PC-3 (cell line): Measurements from ENCODE around the gene H6PD. TPM values are rescaled to one million over a fixed set of nuclear protein-coding genes. Genes with fewer than 3 reads are reported as not detected.

ENCODE experiments used
- ATAC-seq: fragments of 200-7000 bp; cut with Tn5 transposase; 2 replicates; pipeline ENCODE4 v1.9.1; 2020; ENCODE audit warnings: mild to moderate bottlenecking, moderate library complexity
- BruUV-seq: library from RNA; stranded (reverse); fragments of 400-500 nt; replicated peaks from 2 replicates; lab custom pipeline; 2021; lab: Mats Ljungman, UMichigan
- CTCF ChIA-PET: fragments of 300-600 bp; sonication (Branson Sonifier 250); formaldehyde crosslinking; loops from one replicate; lab custom pipeline; 2022; ENCODE audit warnings: antibody characterized with exemption; lab: Charles Lee
- POLR2A ChIA-PET: fragments of 300-600 bp; sonication (Branson Sonifier 250); formaldehyde crosslinking; loops from one replicate; lab custom pipeline; 2022; ENCODE audit warnings: antibody characterized with exemption; ENCODE audit not compliant: unreplicated experiment; lab: Charles Lee
- DNase-seq: peaks from one replicate; pipeline ENCODE4 v3.0.0-alpha.2; 2015
- H2AFZ ChIP-seq: fragments of 300-600 bp; sonication (generic); 2 replicates; pipeline ENCODE4 v1.6.0; 2016; ENCODE audit warnings: antibody characterized with exemption, low read length
- H3F3A ChIP-seq: fragments of 300-600 bp; sonication (generic); one replicate; pipeline ENCODE4 v1.6.0; 2017; ENCODE audit warnings: antibody characterized with exemption, low read length, control low read depth, mild to moderate bottlenecking; ENCODE audit not compliant: unreplicated experiment
- H3K27ac ChIP-seq: fragments of 300-600 bp; sonication (generic); 2 replicates; pipeline ENCODE4 v1.5.1; 2016; ENCODE audit warnings: mild to moderate bottlenecking, low read length
- H3K27me3 ChIP-seq: fragments of 300-600 bp; sonication (generic); 2 replicates; pipeline ENCODE4 v1.6.1; 2016; ENCODE audit warnings: low read length, mixed read lengths
- H3K36me3 ChIP-seq: fragments of 300-600 bp; sonication (generic); 2 replicates; pipeline ENCODE4 v1.6.1; 2016; ENCODE audit warnings: low read depth, mixed run types, low read length, mixed read lengths
- H3K4me1 ChIP-seq: fragments of 300-600 bp; sonication (generic); 2 replicates; pipeline ENCODE4 v1.5.1; 2016; ENCODE audit warnings: low read length; ENCODE audit not compliant: insufficient read depth
- H3K4me2 ChIP-seq: fragments of 300-600 bp; sonication (generic); 2 replicates; pipeline ENCODE4 v1.6.0; 2016; ENCODE audit warnings: low read length
- H3K4me3 ChIP-seq: fragments of 300-600 bp; sonication (generic); 2 replicates; pipeline ENCODE4 v1.5.1; 2016; ENCODE audit warnings: mild to moderate bottlenecking, low read length, mixed read lengths
- H3K79me2 ChIP-seq: fragments of 300-600 bp; sonication (generic); 2 replicates; pipeline ENCODE4 v1.6.1; 2017; ENCODE audit warnings: low read length, mixed read lengths
- H3K9ac ChIP-seq: fragments of 300-600 bp; sonication (generic); 2 replicates; pipeline ENCODE4 v1.6.0; 2016; ENCODE audit warnings: mild to moderate bottlenecking, low read length
- H3K9me2 ChIP-seq: fragments of 300-600 bp; sonication (generic); replicated peaks from 2 replicates; pipeline ENCODE4 v1.6.1; 2016; ENCODE audit warnings: mixed run types, low read length, mixed read lengths
- H3K9me3 ChIP-seq: fragments of 300-600 bp; sonication (generic); 2 replicates; pipeline ENCODE4 v1.6.1; 2016; ENCODE audit warnings: low read length, mixed read lengths
- H4K20me1 ChIP-seq: fragments of 300-600 bp; sonication (generic); 2 replicates; pipeline ENCODE4 v1.6.1; 2016; ENCODE audit warnings: low read length, mixed read lengths
- CTCF ChIP-seq: fragments of 300-600 bp; sonication (generic); conservative IDR thresholded peaks from 2 replicates; pipeline ENCODE4 v1.5.1; 2017; ENCODE audit warnings: antibody characterized with exemption, low read depth, mild to moderate bottlenecking, low read length
- EZH2 ChIP-seq: fragments of 300-600 bp; sonication (generic); IDR thresholded peaks from one replicate; pipeline ENCODE4 v1.6.1; 2017; ENCODE audit warnings: antibody characterized with exemption, mild to moderate bottlenecking, low read length; ENCODE audit not compliant: unreplicated experiment
- EZH2phosphoT487 ChIP-seq: fragments of 300-600 bp; sonication (generic); IDR thresholded peaks from 2 replicates; pipeline ENCODE4 v1.6.1; 2018; ENCODE audit warnings: mild to moderate bottlenecking, antibody characterized with exemption, low read length, borderline replicate concordance
- intact Hi-C: fragments of 100-400 bp; cut with micrococcal nuclease; formaldehyde crosslinking; loops from 2 replicates; pipeline ENCODE4 v1.9.0; 2023
- total RNA-seq: library from RNA; depleted of rRNA; stranded (reverse); fragments of >200 nt; gene quantifications from 2 replicates; pipeline ENCODE4 v1.2.3, GENCODE V29; 2014

Gene H6PD
- total RNA-seq, 1 experiment from 2014 or later: 6.8 TPM

GRCh38 chr1:9278585-9279153 lies 44.1 kb downstream of the H6PD start:
- no peak overlapping the region for H3K4me2 ChIP-seq
- peaks cover 42% of the 10 kb centered on the region for H3K4me1 ChIP-seq
- no peaks in the 10 kb centered on the region for H3K79me2 ChIP-seq
- TF ChIP-seq EZH2phosphoT487: no peak
- TF ChIP-seq EZH2: no peak
- TF ChIP-seq CTCF: no peak
- no peak overlapping the region for H2AFZ ChIP-seq
- H3K9me3 ChIP-seq: no peaks in the 10 kb centered on the region
- no peak for DNase-seq
- POLR2A ChIA-PET: no interaction called here
- no peaks in the 10 kb centered on the region for H3K27me3 ChIP-seq
- CTCF ChIA-PET: no interaction called here
- no peak for ATAC-seq
- no peaks in the 10 kb centered on the region for H3K9me2 ChIP-seq
- intact Hi-C loops: no loop called here
- H3K4me3 ChIP-seq: no peak overlapping the region
- no peaks in the 10 kb centered on the region for H3K36me3 ChIP-seq
- no peak overlapping the region for H3K9ac ChIP-seq
- no peaks in the 10 kb centered on the region for H3F3A ChIP-seq
- no peak overlapping the region for H3K27ac ChIP-seq
- no TSS peak for BruUV-seq
- H4K20me1 ChIP-seq: no peaks in the 10 kb centered on the region

GRCh38 chr1:9279172-9279840 lies 44.7 kb downstream of the H6PD start:
- no peak for TF ChIP-seq CTCF
- TF ChIP-seq EZH2phosphoT487: no peak
- TF ChIP-seq EZH2: no peak
- H4K20me1 ChIP-seq: no peaks in the 10 kb centered on the region
- H3K79me2 ChIP-seq: no peaks in the 10 kb centered on the region
- no peak for DNase-seq
- no peak overlapping the region for H2AFZ ChIP-seq
- CTCF ChIA-PET: no interaction called here
- H3K36me3 ChIP-seq: no peaks in the 10 kb centered on the region
- no peaks in the 10 kb centered on the region for H3K27me3 ChIP-seq
- peaks cover 48% of the 10 kb centered on the region for H3K4me1 ChIP-seq
- no peak for ATAC-seq
- POLR2A ChIA-PET: no interaction called here
- no peaks in the 10 kb centered on the region for H3K9me2 ChIP-seq
- no TSS peak for BruUV-seq
- no peak overlapping the region for H3K27ac ChIP-seq
- intact Hi-C loops: no loop called here
- no peaks in the 10 kb centered on the region for H3K9me3 ChIP-seq
- no peak overlapping the region for H3K4me3 ChIP-seq
- no peak overlapping the region for H3K9ac ChIP-seq
- no peaks in the 10 kb centered on the region for H3F3A ChIP-seq
- no peak overlapping the region for H3K4me2 ChIP-seq
